Activated T-cell treated with anti-CD3 and anti-CD28 coated beads for 4 hours (primary cell): ENCODE results near the gene GRHL1.
"Not testable (repeated sequence)": the region's sequence is repeated elsewhere in the genome, so short reads cannot be mapped to it uniquely, and the experiment has no call there.

Experiments
- DNase-seq: peaks from one replicate; pipeline ENCODE4 v3.0.0-alpha.2; 2020

Gene GRHL1

GRCh38 chr2:10012366-10012962 is 61.0 kb downstream of the GRHL1 start:
- DNase-seq, result not testable (repeated sequence)

GRCh38 chr2:10012963-10013461 is 61.5 kb downstream of the GRHL1 start:
- no peak for DNase-seq

- DNase-seq, result not testable (repeated sequence)
Measured at GRCh38 chr2:10013651-10014417, 62.3 kb downstream of the GRHL1 start.

- DNase-seq, result no peak
Measured at GRCh38 chr2:10014418-10015190, 63.1 kb downstream of the GRHL1 start.

GRCh38 chr2:10015376-10015989 is 64.0 kb downstream of the GRHL1 start:
- DNase-seq, result not testable (repeated sequence)

- DNase-seq, result no peak
Measured at GRCh38 chr2:10016001-10016801, 64.7 kb downstream of the GRHL1 start.

GRCh38 chr2:10016802-10017258 is 65.3 kb downstream of the GRHL1 start:
- DNase-seq, result no peak

GRCh38 chr2:10017313-10017941 is 65.9 kb downstream of the GRHL1 start:
- DNase-seq, result no peak

- DNase-seq, result no peak
Measured at GRCh38 chr2:10019174-10019573, 67.7 kb downstream of the GRHL1 start.

GRCh38 chr2:10019602-10020400 is 68.3 kb downstream of the GRHL1 start:
- DNase-seq, result no peak

- DNase-seq, result no peak
Measured at GRCh38 chr2:10022041-10022421, 70.5 kb downstream of the GRHL1 start.

- no peak for DNase-seq
Measured at GRCh38 chr2:10022445-10022844, 71.0 kb downstream of the GRHL1 start.

- no peak for DNase-seq
Measured at GRCh38 chr2:10022966-10023662, 71.6 kb downstream of the GRHL1 start.

- DNase-seq, result no peak
Measured at GRCh38 chr2:10026940-10027569, 75.6 kb downstream of the GRHL1 start.

- no peak for DNase-seq
Measured at GRCh38 chr2:10027660-10028330, 76.3 kb downstream of the GRHL1 start.

GRCh38 chr2:10028407-10028987 is 77.0 kb downstream of the GRHL1 start:
- DNase-seq, result no peak

- peak; percentile 29 for DNase-seq
Measured at GRCh38 chr2:10028988-10029874, 77.7 kb downstream of the GRHL1 start.

GRCh38 chr2:10029875-10030223 is 78.4 kb downstream of the GRHL1 start:
- no peak for DNase-seq
